ENCODE measurements around the gene SIGLEC7.

GRCh38 chr19:51119101-51119500 is 23.0 kb upstream of the SIGLEC7 start:
- TF ChIP-seq CTCF (IDR thresholded peaks at IDR 0.05) (no peak), POLR2A (IDR thresholded peaks at IDR 0.05) (no peak)
